SK-N-SH (cell line): ENCODE data around the gene H2AZ2. TPM values are rescaled to one million over a fixed set of nuclear protein-coding genes. Genes with fewer than 3 reads are reported as not detected.

Experiments
- CTCF ChIA-PET: fragments of 300-600, 350-600 bp; formaldehyde crosslinking; extraction: SDS; loops from one replicate; lab custom pipeline; 2021; lab: Yijun Ruan, JAX
- POLR2A ChIA-PET: fragments of 350-600 bp; sonication (Branson Sonifier 250); formaldehyde crosslinking; extraction: SDS; loops from one replicate; lab custom pipeline; 2020; ENCODE audit warnings: antibody characterized with exemption, inconsistent platforms; lab: Yijun Ruan, JAX
- DNase-seq: peaks from one replicate; pipeline ENCODE4 v3.0.0; 2012
- H2AFZ ChIP-seq: fragments of 200-600 bp; sonication (generic); 2 replicates; pipeline ENCODE4 v1.8.1; 2016; ENCODE audit warnings: antibody characterized with exemption, mild to moderate bottlenecking, low read depth
- H3F3A ChIP-seq: fragments of 200-600 bp; sonication (generic); replicated peaks from 2 replicates; pipeline ENCODE3; 2016; ENCODE audit warnings: antibody characterized with exemption, mild to moderate bottlenecking; ENCODE audit not compliant: insufficient read depth
- H3K27ac ChIP-seq, 2 experiments: fragments of 200-500 bp in 1 of 2; fragments of 200-600 bp in 1 of 2; sonication (Bioruptor generic) in 1 of 2; sonication (generic), shearing (Covaris generic) in 1 of 2; 2 replicates each; pipeline versions ENCODE4 v1.5.1 to v1.6.1; 2014 to 2016; ENCODE audit warnings: low read depth in 2 of 2, inconsistent platforms in 1 of 2, low read length in 1 of 2, mild to moderate bottlenecking in 1 of 2, mixed read lengths in 1 of 2
- H3K27me3 ChIP-seq: fragments of 200-600 bp; sonication (generic), shearing (Covaris generic); 2 replicates; pipeline ENCODE4 v1.6.1; 2016; ENCODE audit warnings: mixed run types; ENCODE audit not compliant: insufficient read depth
- H3K36me3 ChIP-seq, 2 experiments: fragments of 200-500 bp in 1 of 2; fragments of 200-600 bp in 1 of 2; sonication (Bioruptor generic) in 1 of 2; sonication (generic) in 1 of 2; replicated peaks in 1 of 2; 2 replicates each; pipeline versions ENCODE3 to v1.5.1; 2014 to 2016; ENCODE audit warnings: low read length in 1 of 2, mild to moderate bottlenecking in 1 of 2; ENCODE audit not compliant: insufficient read depth in 2 of 2, control insufficient read depth in 1 of 2
- H3K4me1 ChIP-seq, 2 experiments: fragments of 200-500 bp in 1 of 2; fragments of 200-600 bp in 1 of 2; sonication (Bioruptor generic) in 1 of 2; sonication (generic), shearing (Covaris generic) in 1 of 2; 2 replicates each; pipeline versions ENCODE4 v1.5.1 to v1.6.1; 2014 to 2016; ENCODE audit warnings: low read depth in 1 of 2, low read length in 1 of 2, mixed run types in 1 of 2; ENCODE audit not compliant: insufficient read depth in 2 of 2, control insufficient read depth in 1 of 2
- H3K4me2 ChIP-seq: fragments of 200-600 bp; sonication (generic), shearing (Covaris generic); 2 replicates; pipeline ENCODE4 v1.6.1; 2017; ENCODE audit warnings: mixed run types
- H3K4me3 ChIP-seq, 2 experiments: fragments of 200-500 bp in 1 of 2; fragments of 200-600 bp in 1 of 2; sonication (Bioruptor generic) in 1 of 2; sonication (generic), shearing (Covaris generic) in 1 of 2; 2 replicates each; pipeline versions ENCODE4 v1.5.1 to v1.8.1; 2014 to 2016; ENCODE audit warnings: low read depth in 2 of 2, inconsistent platforms in 1 of 2, low read length in 1 of 2, mild to moderate bottlenecking in 1 of 2, mixed read lengths in 1 of 2, moderate library complexity in 1 of 2
- H3K79me2 ChIP-seq: fragments of 200-600 bp; sonication (generic); 2 replicates; pipeline ENCODE4 v1.8.1; 2017; ENCODE audit warnings: mild to moderate bottlenecking; ENCODE audit not compliant: insufficient read depth
- H3K9ac ChIP-seq: fragments of 200-600 bp; sonication (generic); 2 replicates; pipeline ENCODE4 v1.6.1; 2017; ENCODE audit warnings: mixed run types
- H3K9me2 ChIP-seq: fragments of 200-600 bp; sonication (generic); 2 replicates; pipeline ENCODE4 v1.6.1; 2017; ENCODE audit warnings: mixed run types
- H3K9me3 ChIP-seq: fragments of 200-600 bp; sonication (generic); 2 replicates; pipeline ENCODE4 v1.6.1; 2017; ENCODE audit warnings: mixed run types, mild to moderate bottlenecking, moderate library complexity
- H4K20me1 ChIP-seq: fragments of 200-600 bp; sonication (generic); 2 replicates; pipeline ENCODE4 v1.6.1; 2017; ENCODE audit warnings: mild to moderate bottlenecking, mixed run types; ENCODE audit not compliant: insufficient read depth
- CHD2 ChIP-seq: fragments of 150-350 bp; IDR thresholded peaks from 2 replicates; pipeline ENCODE4 v1.6.1; 2018; ENCODE audit warnings: low read length; ENCODE audit not compliant: partially characterized antibody
- CTCF ChIP-seq: fragments of 200-600 bp; sonication (generic); IDR thresholded peaks from 2 replicates; pipeline ENCODE4 v1.6.1; 2017; ENCODE audit warnings: antibody characterized with exemption, mild to moderate bottlenecking, moderate library complexity
- ELF1 ChIP-seq: IDR thresholded peaks from 2 replicates; pipeline ENCODE4 v1.4.0; 2012
- FOSL2 ChIP-seq: IDR thresholded peaks from 2 replicates; pipeline ENCODE4 v1.4.0; 2012; ENCODE audit warnings: low read depth, mild to moderate bottlenecking, moderate library complexity, borderline replicate concordance
- FOXJ3 ChIP-seq: sonication (generic); formaldehyde crosslinking; IDR thresholded peaks from 2 replicates; pipeline ENCODE4 v1.5.1; 2020; ENCODE audit warnings: mild to moderate bottlenecking, missing genetic modification reagents
- MXI1 ChIP-seq: IDR thresholded peaks from 2 replicates; pipeline ENCODE4 v1.6.1; 2012; ENCODE audit warnings: mild to moderate bottlenecking, low read depth, low read length, improper control_type of control experiment
- POLR2AphosphoS5 ChIP-seq: IDR thresholded peaks from 2 replicates; pipeline ENCODE4 v1.6.1; 2012; ENCODE audit warnings: low read depth, low read length
- TAF1 ChIP-seq: IDR thresholded peaks from 2 replicates; pipeline ENCODE4 v1.6.1; 2012; ENCODE audit warnings: low read depth, mild to moderate bottlenecking, low read length, moderate library complexity, borderline replicate concordance
- TCF12 ChIP-seq: IDR thresholded peaks from 2 replicates; pipeline ENCODE4 v1.4.0; 2012
- TEAD4 ChIP-seq: IDR thresholded peaks from 2 replicates; pipeline ENCODE4 v1.4.0; 2012; ENCODE audit warnings: mild to moderate bottlenecking, borderline replicate concordance; ENCODE audit not compliant: insufficient read depth
- YY1 ChIP-seq: IDR thresholded peaks from 2 replicates; pipeline ENCODE4 v1.4.0; 2012; ENCODE audit warnings: low read depth, mild to moderate bottlenecking
- WGBS: methylation state at CpG from one replicate; pipeline ENCODE4 v1.1.6; 2017; ENCODE audit warnings: low lambda C conversion rate; 5-methylcytosine and 5-hydroxymethylcytosine counted together
- polyA plus RNA-seq, 3 experiments: library from polyadenylated mRNA; depleted of rRNA; stranded (reverse); fragments of >200 nt; gene quantifications; 2 replicates each; pipeline ENCODE4 v1.2.3, GENCODE V29; 2012
- TF ChIP-seq, protein P1 (sequence below): IDR thresholded peaks from 2 replicates; pipeline ENCODE4 v1.6.1; 2012; ENCODE audit warnings: mild to moderate bottlenecking, low read depth, low read length, moderate library complexity
- TF ChIP-seq, protein P2 (sequence below): IDR thresholded peaks from 2 replicates; pipeline ENCODE4 v1.4.0; 2012; ENCODE audit warnings: low read depth
- TF ChIP-seq, protein P3 (sequence below): fragments of 150-350 bp; IDR thresholded peaks from 2 replicates; pipeline ENCODE4 v1.6.1; 2016; ENCODE audit warnings: mild to moderate bottlenecking, low read depth, low read length

The H2AZ2 gene
- polyA plus RNA-seq, 1 of the 3 experiments (the other 2 are of a cell fraction): 389 TPM

GRCh38 chr7:44852590-44852989 lies 4.7 kb upstream of the H2AZ2 start (continued):
- TF ChIP-seq, protein P1, sequence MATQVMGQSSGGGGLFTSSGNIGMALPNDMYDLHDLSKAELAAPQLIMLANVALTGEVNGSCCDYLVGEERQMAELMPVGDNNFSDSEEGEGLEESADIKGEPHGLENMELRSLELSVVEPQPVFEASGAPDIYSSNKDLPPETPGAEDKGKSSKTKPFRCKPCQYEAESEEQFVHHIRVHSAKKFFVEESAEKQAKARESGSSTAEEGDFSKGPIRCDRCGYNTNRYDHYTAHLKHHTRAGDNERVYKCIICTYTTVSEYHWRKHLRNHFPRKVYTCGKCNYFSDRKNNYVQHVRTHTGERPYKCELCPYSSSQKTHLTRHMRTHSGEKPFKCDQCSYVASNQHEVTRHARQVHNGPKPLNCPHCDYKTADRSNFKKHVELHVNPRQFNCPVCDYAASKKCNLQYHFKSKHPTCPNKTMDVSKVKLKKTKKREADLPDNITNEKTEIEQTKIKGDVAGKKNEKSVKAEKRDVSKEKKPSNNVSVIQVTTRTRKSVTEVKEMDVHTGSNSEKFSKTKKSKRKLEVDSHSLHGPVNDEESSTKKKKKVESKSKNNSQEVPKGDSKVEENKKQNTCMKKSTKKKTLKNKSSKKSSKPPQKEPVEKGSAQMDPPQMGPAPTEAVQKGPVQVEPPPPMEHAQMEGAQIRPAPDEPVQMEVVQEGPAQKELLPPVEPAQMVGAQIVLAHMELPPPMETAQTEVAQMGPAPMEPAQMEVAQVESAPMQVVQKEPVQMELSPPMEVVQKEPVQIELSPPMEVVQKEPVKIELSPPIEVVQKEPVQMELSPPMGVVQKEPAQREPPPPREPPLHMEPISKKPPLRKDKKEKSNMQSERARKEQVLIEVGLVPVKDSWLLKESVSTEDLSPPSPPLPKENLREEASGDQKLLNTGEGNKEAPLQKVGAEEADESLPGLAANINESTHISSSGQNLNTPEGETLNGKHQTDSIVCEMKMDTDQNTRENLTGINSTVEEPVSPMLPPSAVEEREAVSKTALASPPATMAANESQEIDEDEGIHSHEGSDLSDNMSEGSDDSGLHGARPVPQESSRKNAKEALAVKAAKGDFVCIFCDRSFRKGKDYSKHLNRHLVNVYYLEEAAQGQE: no peak
- no peak for TF ChIP-seq TEAD4
- TF ChIP-seq FOSL2: no peak

DNA sequence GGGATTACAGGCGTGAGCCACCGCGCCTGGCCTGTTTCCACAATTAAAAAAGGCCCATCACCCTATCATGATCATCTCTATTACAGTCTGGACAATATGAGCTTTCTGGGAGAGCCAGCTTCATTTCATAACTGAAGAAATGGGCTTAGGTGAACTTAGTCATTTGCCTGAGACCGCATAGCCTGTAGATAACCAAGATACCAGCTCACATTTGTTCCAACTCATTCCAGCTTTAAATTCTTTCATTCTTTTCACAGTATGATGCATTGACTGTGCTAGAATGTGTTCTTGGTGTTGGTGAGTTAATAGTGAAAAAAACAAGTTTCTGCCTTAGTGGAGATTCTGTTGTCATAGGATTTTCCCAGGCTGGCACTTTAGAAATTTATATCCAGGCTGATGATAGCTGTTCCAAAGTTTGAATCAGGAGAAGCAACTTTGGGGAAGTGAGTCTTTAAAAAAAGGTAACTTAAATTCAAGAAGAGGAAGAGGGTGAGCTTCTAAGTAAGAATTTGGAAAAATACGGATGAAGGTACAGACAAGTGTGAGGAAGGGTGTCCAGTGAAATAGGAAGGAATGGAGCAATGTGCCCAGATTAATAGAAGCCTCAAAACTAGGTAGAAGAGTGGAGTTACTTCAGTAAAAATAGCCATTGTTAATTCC lies 2.1 kb upstream of the H2AZ2 start:
- no peak overlapping the region for H3K27ac ChIP-seq
- peaks cover 45% of the 10 kb centered on the region for H3F3A ChIP-seq
- H3K4me3 ChIP-seq: no peak overlapping the region
- peaks cover 25% of the 10 kb centered on the region for H4K20me1 ChIP-seq
- H3K79me2 ChIP-seq: peaks cover 25% of the 10 kb centered on the region
- no peak overlapping the region for H3K4me2 ChIP-seq
- H3K9me3 ChIP-seq: no peaks in the 10 kb centered on the region
- H3K36me3 ChIP-seq: no peaks in the 10 kb centered on the region
- TF ChIP-seq POLR2AphosphoS5 (no peak), TCF12 (no peak), ELF1 (no peak), YY1 (no peak), TAF1 (no peak), MXI1 (no peak), FOXJ3 (CRISPR knock-in tag) (no peak), CTCF (no peak), CHD2 (no peak)
- TF ChIP-seq, protein P2, sequence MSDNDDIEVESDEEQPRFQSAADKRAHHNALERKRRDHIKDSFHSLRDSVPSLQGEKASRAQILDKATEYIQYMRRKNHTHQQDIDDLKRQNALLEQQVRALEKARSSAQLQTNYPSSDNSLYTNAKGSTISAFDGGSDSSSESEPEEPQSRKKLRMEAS: no peak
- TF ChIP-seq, protein P3, sequence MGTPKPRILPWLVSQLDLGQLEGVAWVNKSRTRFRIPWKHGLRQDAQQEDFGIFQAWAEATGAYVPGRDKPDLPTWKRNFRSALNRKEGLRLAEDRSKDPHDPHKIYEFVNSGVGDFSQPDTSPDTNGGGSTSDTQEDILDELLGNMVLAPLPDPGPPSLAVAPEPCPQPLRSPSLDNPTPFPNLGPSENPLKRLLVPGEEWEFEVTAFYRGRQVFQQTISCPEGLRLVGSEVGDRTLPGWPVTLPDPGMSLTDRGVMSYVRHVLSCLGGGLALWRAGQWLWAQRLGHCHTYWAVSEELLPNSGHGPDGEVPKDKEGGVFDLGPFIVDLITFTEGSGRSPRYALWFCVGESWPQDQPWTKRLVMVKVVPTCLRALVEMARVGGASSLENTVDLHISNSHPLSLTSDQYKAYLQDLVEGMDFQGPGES: no peak
- TF ChIP-seq, all 33 proteins: peak for 0
- H3K4me1 ChIP-seq: peaks cover 5 to 15% of the 10 kb centered on the region in 2 experiments; a peak in 3 of 4 replicates
- ChIA-PET CTCF (interaction anchor here (0.8 to 2.9 kb wide), 6 partner anchors 8 to 410 kb away, joined by 3 to 14 read pairs (median 5); partner anchors contain the start of gene PURB), POLR2A (interaction anchor here (1.0 to 2.9 kb wide), 2 partner anchors 52 to 244 kb away, joined by 3 to 12 read pairs; partner anchors contain the start of gene OGDH)
- no peaks in the 10 kb centered on the region for H3K27me3 ChIP-seq
- WGBS: 77% methylated on average over 5 of the region's 5 CpGs
- H2AFZ ChIP-seq: no peak overlapping the region; the same call in 1 of the 2 replicates
- H3K9ac ChIP-seq: no peak overlapping the region
- DNase-seq: no peak
- no peaks in the 10 kb centered on the region for H3K9me2 ChIP-seq
